Mucosa of stomach (tissue), 1 donor: Measurements from ENCODE around the gene WNT3.
"Not testable (repeated sequence)": the region's sequence is repeated elsewhere in the genome, so short reads cannot be mapped to it uniquely, and the experiment has no call there.

Experiments used
- H3K27me3 ChIP-seq: one replicate; pipeline ENCODE4 v1.7.0; 2013; ENCODE audit warnings: mild to moderate bottlenecking, low read length; ENCODE audit not compliant: control insufficient read depth, insufficient read depth
- H3K36me3 ChIP-seq: one replicate; pipeline ENCODE4 v1.7.0; 2013; ENCODE audit warnings: low read length; ENCODE audit not compliant: control insufficient read depth, insufficient read depth
- H3K4me1 ChIP-seq: one replicate; pipeline ENCODE4 v1.7.0; 2013; ENCODE audit warnings: mild to moderate bottlenecking, low read length; ENCODE audit not compliant: control insufficient read depth, insufficient read depth
- H3K4me3 ChIP-seq: one replicate; pipeline ENCODE4 v1.7.0; 2013; ENCODE audit warnings: low read length
- H3K9ac ChIP-seq: one replicate; pipeline ENCODE4 v1.7.0; 2013; ENCODE audit warnings: mild to moderate bottlenecking, low read length, moderate library complexity
- H3K9me3 ChIP-seq: one replicate; pipeline ENCODE4 v1.7.0; 2013; ENCODE audit warnings: mild to moderate bottlenecking, low read length, moderate library complexity; ENCODE audit not compliant: control insufficient read depth
- donor health status: Pancreatic carcinoma.

Gene WNT3

GRCh38 chr17:46803544-46803943 is 14.9 kb downstream of the WNT3 start:
- Histone ChIP-seq H3K36me3 (no peaks in the 10 kb centered on the region), H3K4me3 (no peak overlapping the region)

GRCh38 chr17:46802800-46803199 is 15.7 kb downstream of the WNT3 start:
- Histone ChIP-seq H3K4me1 (no peaks in the 10 kb centered on the region), H3K9me3 (no peaks in the 10 kb centered on the region), H3K9ac (no peak overlapping the region), H3K27me3 (no peaks in the 10 kb centered on the region), H3K4me3 (no peak overlapping the region), H3K36me3 (no peaks in the 10 kb centered on the region)

More at GRCh38 chr17:46803544-46803943, 14.9 kb downstream of the WNT3 start:
- no peaks in the 10 kb centered on the region for H3K27me3 ChIP-seq
- H3K9me3 ChIP-seq, result no peaks in the 10 kb centered on the region
- no peaks in the 10 kb centered on the region for H3K4me1 ChIP-seq
- no peak overlapping the region for H3K9ac ChIP-seq

- H3K9ac ChIP-seq, result no peak overlapping the region
- no peaks in the 10 kb centered on the region for H3K36me3 ChIP-seq
- H3K9me3 ChIP-seq, result no peaks in the 10 kb centered on the region
- H3K27me3 ChIP-seq, result peaks cover 10% of the 10 kb centered on the region
- no peaks in the 10 kb centered on the region for H3K4me1 ChIP-seq
- H3K4me3 ChIP-seq, result no peak overlapping the region
Observed at GRCh38 chr17:46800573-46800972, 17.9 kb downstream of the WNT3 start.

- Histone ChIP-seq H3K4me1 (no peaks in the 10 kb centered on the region), H3K4me3 (no peak overlapping the region), H3K9me3 (no peaks in the 10 kb centered on the region), H3K9ac (no peak overlapping the region), H3K27me3 (peaks cover 17% of the 10 kb centered on the region), H3K36me3 (no peaks in the 10 kb centered on the region)
Observed at GRCh38 chr17:46796956-46797530, 21.4 kb downstream of the WNT3 start.

GRCh38 chr17:46796524-46796923 is 22.0 kb downstream of the WNT3 start:
- Histone ChIP-seq H3K9ac (no peak overlapping the region), H3K36me3 (no peaks in the 10 kb centered on the region), H3K9me3 (no peaks in the 10 kb centered on the region), H3K4me1 (no peaks in the 10 kb centered on the region), H3K27me3 (peaks cover 17% of the 10 kb centered on the region), H3K4me3 (no peak overlapping the region)

GRCh38 chr17:46796084-46796483 is 22.4 kb downstream of the WNT3 start:
- Histone ChIP-seq H3K4me1 (no peaks in the 10 kb centered on the region), H3K36me3 (no peaks in the 10 kb centered on the region), H3K4me3 (no peak overlapping the region), H3K9ac (no peak overlapping the region), H3K27me3 (peaks cover 17% of the 10 kb centered on the region), H3K9me3 (no peaks in the 10 kb centered on the region)

- Histone ChIP-seq H3K9ac (no peak overlapping the region), H3K4me3 (no peak overlapping the region), H3K27me3 (peaks cover 17% of the 10 kb centered on the region), H3K9me3 (no peaks in the 10 kb centered on the region), H3K36me3 (no peaks in the 10 kb centered on the region), H3K4me1 (no peaks in the 10 kb centered on the region)
Observed at GRCh38 chr17:46795379-46795952, 23.0 kb downstream of the WNT3 start.

GRCh38 chr17:46794318-46794717 is 24.2 kb downstream of the WNT3 start:
- no peaks in the 10 kb centered on the region for H3K9me3 ChIP-seq
- peaks cover 21% of the 10 kb centered on the region for H3K27me3 ChIP-seq
- H3K4me3 ChIP-seq, result no peak overlapping the region
- no peaks in the 10 kb centered on the region for H3K4me1 ChIP-seq
- no peaks in the 10 kb centered on the region for H3K36me3 ChIP-seq
- H3K9ac ChIP-seq, result no peak overlapping the region

- H3K9me3 ChIP-seq, result no peaks in the 10 kb centered on the region
- peaks cover 21% of the 10 kb centered on the region for H3K27me3 ChIP-seq
- no peaks in the 10 kb centered on the region for H3K36me3 ChIP-seq
- no peaks in the 10 kb centered on the region for H3K4me1 ChIP-seq
- no peak overlapping the region for H3K9ac ChIP-seq
- H3K4me3 ChIP-seq, result no peak overlapping the region
Observed at GRCh38 chr17:46793541-46793940, 25.0 kb downstream of the WNT3 start.

GRCh38 chr17:46793023-46793422 is 25.5 kb downstream of the WNT3 start:
- H3K9ac ChIP-seq, H3K4me3 ChIP-seq, H3K36me3 ChIP-seq, H3K9me3 ChIP-seq, H3K4me1 ChIP-seq: not testable (repeated sequence)
- H3K27me3 ChIP-seq, result peaks cover 21% of the 10 kb centered on the region

GRCh38 chr17:46792071-46792470 is 26.4 kb downstream of the WNT3 start:
- no peak overlapping the region for H3K4me3 ChIP-seq
- H3K36me3 ChIP-seq, result no peaks in the 10 kb centered on the region
- peaks cover 21% of the 10 kb centered on the region for H3K27me3 ChIP-seq
- H3K9ac ChIP-seq, result no peak overlapping the region
- H3K4me1 ChIP-seq, result no peaks in the 10 kb centered on the region
- H3K9me3 ChIP-seq, result no peaks in the 10 kb centered on the region

- H3K27me3 ChIP-seq, result peaks cover 20% of the 10 kb centered on the region
- no peaks in the 10 kb centered on the region for H3K9me3 ChIP-seq
- no peak overlapping the region for H3K9ac ChIP-seq
Observed at GRCh38 chr17:46791531-46791930, 27.0 kb downstream of the WNT3 start.

GRCh38 chr17:46790216-46790615 is 28.3 kb downstream of the WNT3 start:
- Histone ChIP-seq H3K4me3 (no peak overlapping the region), H3K27me3 (peaks cover 9% of the 10 kb centered on the region), H3K9ac (no peak overlapping the region), H3K36me3 (no peaks in the 10 kb centered on the region), H3K4me1 (no peaks in the 10 kb centered on the region), H3K9me3 (no peaks in the 10 kb centered on the region)

More at GRCh38 chr17:46791531-46791930, 27.0 kb downstream of the WNT3 start:
- Histone ChIP-seq H3K4me3 (no peak overlapping the region), H3K36me3 (no peaks in the 10 kb centered on the region), H3K4me1 (no peaks in the 10 kb centered on the region)
